Activated T-cell treated with anti-CD3 and anti-CD28 coated beads for 4 hours (primary cell): ENCODE results near the gene C11orf97.
"Not testable (repeated sequence)": the region's sequence is repeated elsewhere in the genome, so short reads cannot be mapped to it uniquely, and the experiment has no call there.

ENCODE experiments used
- DNase-seq: peaks from one replicate; pipeline ENCODE4 v3.0.0-alpha.2; 2020

C11orf97 gene, protein sequence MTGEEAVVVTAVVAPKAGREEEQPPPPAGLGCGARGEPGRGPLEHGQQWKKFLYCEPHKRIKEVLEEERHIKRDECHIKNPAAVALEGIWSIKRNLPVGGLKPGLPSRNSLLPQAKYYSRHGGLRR

DNA sequence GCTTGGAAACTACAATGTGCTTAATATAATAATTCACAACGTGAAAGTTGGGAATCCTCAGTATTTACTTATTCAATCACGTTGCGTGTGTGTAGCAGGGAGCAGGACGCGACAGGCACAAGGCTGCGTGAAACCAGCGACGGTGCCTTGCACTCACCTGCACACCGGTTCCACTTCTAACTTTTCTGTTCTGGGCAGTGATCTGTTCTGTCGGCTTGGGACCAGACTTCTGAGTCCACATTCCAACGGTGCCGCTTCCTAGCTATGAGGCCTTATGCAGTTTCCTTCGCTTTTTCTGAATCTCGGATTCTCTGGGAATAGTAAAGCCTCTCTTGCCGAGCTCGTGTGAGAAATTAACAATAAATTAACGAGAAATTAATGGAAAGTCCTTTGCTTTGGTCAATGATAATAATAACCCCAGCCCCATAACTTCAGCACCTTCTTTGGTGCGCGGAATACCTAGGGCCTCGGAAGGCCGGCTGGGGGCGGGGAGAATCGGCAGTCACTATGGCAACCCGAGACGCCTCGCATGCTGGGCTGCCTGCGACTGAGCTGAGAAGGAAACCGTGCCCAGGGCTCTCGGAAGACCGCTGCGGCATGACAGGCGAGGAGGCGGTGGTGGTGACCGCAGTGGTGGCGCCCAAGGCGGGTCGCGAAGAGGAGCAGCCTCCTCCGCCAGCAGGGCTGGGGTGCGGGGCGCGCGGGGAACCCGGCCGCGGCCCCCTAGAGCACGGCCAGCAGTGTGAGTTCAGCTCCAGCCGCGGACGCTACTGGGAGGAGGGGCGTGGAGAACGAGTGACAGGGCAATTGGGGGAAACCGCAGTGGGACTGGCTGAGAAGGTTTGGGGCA lies at the start of gene C11orf97:
TSS of gene C11orf97 (plus strand) at position 530 of the 850 bp plus-strand sequence. CDS start at position 598, 68 bp downstream.
- DNase-seq: peak; percentile 38

DNA sequence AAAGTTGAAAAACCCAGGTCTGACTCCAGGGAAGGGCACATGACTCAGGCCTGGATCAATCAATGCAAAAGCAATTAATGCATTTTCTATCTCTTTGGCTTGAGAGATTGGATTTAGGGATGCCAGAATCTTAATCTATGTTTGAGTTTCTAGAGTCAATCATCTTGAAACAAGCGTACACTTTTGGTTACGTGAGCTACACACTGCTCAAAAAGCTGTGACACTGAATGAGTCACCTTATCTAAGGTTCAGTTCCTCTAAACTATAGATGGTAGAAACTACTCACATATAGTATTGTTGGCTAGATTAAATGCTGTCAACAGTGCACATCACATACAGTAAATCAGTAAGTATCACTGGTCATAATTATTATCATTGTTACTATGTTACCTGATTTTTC lies 42.8 kb upstream of the C11orf97 start:
- DNase-seq: no peak

DNA sequence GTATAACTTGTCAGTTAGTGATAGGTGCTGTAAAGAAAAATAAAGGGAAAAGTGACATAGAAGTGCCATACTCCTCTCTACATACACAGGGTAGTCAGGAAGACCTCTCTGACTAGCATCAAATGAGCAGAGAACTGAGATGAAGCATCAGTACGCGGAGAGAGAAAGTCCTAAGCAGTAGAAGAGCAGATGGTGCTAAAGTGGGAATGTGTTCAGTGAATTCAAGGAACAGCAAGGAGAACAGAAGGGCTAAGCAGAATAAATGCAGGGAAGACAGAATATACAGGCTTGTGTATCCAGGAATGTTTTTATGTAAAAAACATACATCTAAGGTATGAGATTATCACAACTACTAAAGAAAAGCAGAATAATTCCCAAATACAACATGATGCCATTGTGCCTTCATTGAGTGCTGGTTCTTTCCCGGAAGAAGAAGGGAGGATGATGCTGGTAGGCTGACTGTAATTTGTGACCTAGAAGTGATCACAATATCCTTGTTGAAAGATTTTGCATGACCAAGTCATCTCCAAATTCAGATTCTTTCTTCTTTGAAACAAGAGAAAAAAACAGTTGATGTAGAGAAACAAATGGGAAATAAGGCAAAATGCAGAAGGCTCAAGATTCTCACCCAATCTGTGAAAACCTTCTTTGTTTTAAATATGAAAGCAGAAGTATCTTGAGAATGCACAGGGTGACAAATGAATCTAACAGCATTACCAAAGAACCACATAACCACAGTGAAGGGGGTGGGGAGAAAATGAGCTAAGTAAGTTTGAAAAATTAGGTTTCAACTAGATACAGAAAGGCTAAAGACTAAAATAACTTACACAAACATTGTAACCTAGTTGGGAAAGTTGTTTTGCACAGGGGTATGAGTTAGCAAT lies 39.1 kb upstream of the C11orf97 start:
- DNase-seq: no peak

DNA sequence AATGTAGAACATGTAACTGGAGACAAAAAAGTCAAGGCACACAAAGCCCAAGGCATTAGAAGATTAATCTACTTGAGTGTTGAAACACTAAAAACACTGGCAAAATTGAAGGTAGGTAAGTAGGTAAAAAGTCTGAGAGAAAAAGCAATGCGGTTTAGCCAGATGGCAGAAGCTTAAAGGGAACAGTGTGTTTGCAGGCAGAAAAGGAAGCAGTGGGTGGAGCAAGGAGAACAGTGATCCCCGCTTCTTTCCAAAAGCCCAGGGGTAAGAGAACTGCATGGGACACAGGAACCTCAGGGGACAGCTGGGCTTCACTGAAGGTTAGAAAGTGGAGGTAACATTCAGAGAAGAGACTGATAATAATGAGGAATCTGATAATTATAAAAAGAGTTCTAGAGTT lies 34.6 kb upstream of the C11orf97 start:
- no peak for DNase-seq

DNA sequence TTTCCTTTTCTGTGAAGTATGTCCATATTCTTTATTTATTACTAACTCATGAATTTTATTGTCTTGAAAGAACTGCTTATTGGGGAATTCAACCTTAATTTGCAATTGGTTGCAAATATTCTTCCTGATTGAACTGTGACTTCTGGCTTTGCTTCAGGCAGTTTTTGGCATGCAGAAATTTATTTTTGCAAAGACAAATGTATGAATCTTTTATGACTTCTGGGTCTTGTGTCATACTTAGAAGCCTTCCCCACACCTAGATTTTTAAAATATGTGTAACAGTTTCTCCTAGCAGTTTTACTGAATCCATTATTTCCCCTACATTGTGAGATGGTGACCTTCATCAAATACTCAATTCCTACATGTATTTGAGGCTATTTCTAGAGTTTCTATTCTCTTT lies 30.9 kb upstream of the C11orf97 start:
- no peak for DNase-seq

DNA sequence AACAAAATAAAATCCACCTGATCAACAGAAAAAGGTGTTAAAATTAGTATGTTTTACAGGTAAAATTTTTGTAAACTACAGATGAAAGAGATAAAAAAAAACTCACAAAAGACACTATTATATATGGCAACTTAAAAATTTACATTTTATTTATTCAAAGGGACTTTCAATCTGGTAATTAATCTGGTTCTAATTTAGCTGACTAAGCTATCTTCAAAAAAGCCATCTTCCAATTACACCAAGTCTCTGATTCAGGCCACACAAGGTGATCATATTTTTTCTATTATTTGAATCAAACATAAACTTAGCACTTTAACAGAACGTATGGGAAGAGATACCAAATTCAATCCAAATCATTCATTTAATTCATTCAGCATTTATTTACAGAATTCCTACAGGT lies 26.2 kb upstream of the C11orf97 start:
- DNase-seq: no peak

DNA sequence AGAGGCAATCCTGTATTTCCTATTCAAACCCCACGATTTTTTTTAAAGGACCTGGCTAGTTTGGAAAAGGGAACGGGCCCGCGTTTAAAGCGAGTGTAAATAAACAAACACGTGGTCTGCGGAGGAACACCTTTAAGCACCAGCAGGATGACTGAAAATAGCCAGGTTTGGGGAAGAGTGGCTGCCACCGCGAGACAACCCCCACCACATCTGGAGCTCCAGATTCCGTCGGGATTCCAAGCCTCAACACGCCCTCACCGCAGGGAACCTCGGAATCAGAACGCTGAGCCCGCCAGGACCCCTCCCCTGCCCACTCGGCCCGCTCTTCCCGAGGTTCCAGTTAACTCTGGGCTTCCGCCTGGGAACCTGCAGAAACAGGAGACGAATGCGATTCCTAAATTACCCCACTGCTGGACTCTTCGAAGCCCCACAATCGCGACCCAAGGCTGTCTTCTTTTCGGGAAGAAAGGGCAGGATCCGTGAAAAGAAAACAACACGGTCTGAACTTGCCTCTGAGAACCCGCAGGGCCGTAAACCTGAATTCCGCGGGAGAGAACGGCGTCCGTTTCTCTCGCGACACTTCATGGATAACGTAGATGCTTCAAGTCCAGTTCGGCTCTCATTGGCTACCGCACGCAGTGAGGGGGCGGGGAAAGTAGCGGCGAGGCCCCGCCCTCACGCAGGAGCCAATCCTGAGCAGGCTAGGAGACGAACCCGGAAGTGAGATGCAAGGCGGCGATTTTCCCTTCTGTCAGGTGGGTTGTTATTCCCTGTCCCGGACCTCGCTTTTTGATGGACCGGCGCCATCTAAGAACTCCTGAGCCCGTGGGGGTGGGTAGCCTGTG lies 18.8 kb upstream of the C11orf97 start, which contains the start of the genes ANKRD49 and MRE11:
TSS of gene ANKRD49 (plus strand) at position 704 of the 845 bp plus-strand sequence. CDS start 2,710 bp downstream, outside the sequence.
TSS of gene MRE11 (minus strand) at position 564 of the 845 bp plus-strand sequence. CDS start 1,043 bp downstream, outside the sequence.
- peak; percentile 94 for DNase-seq

DNA sequence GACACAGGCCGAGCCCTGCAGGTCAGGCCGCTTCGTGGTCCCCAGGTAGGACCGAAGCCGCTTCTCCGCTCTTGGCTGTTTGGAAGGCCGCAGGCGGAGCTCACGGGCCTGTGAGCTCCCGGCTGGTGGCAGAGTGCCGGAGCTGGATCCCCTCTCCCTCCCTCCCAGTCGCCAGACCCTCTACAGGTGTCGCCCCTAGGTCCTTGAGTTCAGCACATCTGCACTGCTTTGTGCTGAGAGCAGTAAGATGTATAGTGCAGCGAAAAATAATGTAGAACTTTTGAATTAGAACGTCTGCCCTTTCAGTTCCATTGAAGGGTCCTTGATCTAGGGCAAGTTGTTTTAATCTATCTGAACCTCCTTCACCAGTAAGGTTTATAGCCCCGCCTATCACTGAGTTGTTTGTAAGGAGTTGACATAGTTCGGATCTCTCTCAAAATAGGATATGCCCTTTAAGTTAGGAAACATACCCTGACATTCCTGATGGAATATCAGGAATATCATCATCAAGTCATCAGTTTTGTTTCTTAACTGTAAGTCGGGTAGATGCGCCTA lies 18.1 kb upstream of the C11orf97 start:
- DNase-seq: no peak

DNA sequence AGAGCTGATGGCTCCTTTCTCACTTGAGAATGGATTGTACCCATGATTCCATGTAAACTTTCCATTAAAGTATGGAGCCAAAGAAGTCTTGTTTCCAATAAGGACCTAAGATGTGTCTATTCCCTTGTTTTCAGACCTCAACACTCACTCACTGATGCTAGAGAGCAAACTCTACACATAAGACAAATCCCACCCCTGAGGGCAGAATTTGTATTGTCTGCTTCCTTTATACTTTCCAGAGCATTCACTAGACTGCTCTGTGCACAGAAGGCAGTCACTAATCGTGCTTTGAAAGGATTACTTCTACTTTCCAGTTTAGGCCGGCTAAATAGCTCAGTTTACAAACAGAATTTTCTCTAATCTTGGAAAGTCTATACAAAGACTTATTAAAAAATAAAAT lies 12.1 kb upstream of the C11orf97 start:
- DNase-seq: no peak

DNA sequence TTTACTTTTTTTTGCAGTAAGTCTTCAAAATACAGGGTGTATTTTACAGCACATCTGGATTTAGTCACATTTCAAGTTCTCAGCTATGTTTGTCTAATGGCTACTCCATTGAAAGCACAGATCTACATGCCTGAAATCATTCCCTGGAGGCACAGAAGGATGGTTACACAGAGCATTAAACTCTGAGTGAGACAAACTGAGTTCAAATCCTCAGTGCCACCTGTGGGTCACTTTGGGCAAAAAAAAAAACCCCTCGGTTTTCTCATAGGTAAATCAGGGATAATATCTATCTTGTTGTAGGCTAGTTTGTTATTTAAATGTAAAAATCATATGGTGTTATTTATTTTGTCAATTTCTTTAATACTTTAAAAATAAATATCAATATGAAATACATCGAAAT lies 10.7 kb upstream of the C11orf97 start:
- DNase-seq: no peak

DNA sequence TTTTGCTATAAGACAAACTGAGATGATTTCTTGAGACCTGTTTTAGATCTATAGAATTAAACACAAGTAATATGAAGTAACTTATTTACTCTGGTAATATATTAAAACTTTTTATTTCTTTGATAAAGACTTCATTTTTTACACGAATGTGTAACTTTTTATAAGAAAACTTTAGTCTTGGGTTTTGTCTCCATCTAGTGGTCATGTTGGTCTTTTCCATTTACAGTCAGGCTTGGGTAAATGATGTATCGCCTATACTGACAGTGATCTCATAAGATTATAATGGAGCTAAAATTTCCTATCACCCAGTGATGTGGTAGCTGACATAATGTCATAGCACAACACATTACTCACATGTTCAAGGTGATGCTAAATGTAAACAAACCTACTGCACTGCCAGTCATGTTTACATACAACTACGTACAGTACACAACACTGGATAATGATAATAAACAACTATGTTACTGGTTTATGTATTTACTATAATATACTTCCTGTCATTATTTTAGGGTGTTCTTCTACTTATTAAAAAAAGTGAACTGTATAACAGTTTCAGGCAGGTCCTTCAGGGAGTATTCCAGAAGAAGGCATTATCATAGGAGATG lies 7.5 kb upstream of the C11orf97 start:
- no peak for DNase-seq

DNA sequence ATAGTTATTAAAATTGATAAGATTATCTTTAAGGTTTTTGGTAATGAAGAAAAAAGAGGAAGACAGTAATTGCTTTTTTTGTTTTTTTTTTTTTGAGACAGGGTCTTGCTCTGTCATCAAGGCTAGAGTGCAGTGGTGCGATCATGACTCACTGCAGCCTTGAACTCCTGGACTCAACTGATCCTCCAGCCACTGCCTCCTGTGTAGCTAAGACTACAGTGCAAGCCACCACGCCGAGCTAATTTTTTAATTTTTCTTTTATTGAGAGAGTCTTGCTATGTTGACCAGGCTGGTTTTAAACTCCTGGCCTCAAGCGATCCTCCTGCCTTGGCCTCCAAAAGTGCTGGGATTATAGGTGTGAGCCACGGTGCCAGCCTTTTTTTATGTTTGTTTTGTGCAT lies 5.7 kb upstream of the C11orf97 start:
- not testable (repeated sequence) for DNase-seq

DNA sequence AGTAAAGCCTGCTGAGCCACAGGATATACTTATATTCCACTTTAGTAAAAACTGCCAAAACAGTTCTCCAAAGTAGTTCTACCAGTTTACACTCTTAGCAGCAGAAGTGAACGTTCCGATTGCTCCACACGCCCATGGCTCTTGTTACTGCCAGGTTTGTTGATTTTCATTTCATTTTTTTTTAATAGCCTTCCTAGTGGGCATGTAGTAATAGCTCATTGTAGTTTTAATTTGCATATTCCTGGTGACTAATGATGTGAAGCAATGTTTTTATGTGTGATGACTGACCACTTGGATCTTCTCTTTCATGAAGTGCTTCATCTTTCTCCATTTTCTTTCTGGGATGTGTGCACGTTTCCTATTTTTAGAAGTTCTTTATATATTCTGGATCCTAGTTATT lies 4.8 kb upstream of the C11orf97 start:
- DNase-seq: no peak

DNA sequence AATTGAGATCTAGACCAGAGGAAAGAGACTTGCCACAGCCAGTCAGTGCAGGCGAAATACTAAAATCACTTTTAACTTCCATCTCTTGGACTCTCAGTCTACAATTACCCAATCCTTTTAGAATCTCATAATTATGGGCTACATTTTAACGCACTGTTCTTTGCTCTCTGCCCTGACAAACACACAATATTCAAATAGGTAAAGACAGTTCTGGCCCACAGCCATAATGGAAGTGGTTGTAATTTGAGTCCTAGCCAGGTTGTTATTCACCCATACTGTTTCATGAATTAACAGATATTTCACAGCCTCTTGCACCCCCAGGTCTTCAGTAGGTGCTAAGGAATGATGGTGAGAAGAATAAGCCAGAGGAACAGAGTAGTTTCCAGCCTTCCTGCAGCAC lies 830 bp downstream of the C11orf97 start:
- DNase-seq: no peak

DNA sequence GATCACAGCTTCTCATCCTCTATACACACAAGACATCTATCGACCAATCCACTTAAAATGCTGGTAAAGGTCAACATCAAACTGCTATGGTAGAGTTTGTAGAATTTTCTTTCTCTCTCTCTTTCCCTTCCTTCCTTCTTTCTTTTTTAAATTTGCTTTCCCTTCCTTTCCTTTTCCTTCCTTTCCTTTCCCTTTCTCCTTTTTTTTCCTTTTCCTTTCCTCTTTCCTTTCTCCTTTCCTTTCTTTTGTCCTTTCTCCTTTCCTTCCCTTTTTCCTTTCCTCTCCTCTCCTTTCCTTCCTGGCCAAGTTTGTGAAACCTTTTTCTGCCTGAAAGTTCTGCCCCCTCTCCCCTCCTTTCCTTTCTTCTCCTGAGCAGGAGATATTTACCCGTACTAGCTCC lies 3.1 kb downstream of the C11orf97 start:
- DNase-seq: no peak

DNA sequence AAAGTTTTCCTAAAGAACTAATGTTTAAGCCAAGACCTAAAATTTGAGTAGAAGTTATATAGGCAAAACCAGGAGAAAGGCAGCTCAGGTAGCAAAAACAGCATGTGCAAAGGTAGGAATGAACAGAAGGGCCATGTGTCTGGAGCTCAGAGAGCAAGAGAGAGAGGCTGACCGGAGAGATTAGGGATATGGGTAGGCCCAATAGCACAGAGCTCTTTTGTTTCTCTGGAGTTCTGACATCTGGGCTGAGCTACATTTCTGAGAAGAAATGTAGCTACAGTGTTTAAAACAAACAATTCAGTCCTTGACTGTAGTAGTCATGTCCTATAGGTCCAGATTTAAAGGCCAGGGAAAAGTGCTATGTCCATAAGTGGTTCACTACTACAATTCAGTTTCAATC lies 4.5 kb downstream of the C11orf97 start:
- no peak for DNase-seq

DNA sequence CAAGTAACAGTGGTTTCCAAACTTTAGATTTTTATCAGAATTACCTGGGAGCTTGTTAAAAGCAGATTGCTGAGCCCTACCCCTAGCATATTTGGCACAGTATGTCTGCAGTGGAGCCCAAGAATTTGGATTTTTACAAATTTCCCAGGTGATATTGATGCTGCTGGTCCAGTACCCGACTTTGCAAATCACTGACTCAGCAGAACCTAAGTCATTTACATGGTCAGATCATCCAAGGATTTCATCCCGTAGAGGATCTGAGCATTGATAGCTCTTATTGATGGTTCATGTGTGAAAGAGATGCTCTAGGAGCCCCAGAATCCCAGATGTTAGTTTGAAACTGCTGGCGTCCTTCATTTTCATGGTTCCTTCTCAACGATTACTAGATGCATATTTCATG lies 6.0 kb downstream of the C11orf97 start:
- no peak for DNase-seq

DNA sequence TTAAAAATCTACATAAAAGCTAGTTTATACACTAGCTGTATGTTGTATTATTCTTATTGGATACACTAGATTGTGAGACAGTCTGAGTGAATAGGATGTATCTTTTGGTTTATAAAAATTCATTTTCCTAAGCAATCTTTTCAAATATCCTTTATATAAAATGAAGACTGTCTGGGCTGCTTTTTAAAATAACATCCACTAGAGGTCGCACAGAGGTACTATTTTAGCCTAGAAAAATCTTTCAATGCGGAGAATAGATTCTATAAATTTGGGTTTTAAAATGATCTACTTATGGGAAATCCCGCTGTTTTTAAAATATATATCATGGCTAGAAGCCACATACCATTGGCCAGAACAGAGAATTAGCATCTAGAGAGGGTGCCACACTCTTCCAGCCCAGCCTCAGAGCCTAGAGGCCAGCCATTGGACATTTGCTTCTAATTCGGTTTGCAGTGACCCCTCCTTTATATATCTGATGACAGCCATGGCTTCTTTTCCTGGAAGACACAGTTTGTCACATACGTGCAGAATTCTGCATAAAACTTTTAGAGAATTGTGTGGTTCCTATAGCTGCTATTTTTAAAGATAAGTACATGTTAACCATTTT lies 7.3 kb downstream of the C11orf97 start:
- no peak for DNase-seq

DNA sequence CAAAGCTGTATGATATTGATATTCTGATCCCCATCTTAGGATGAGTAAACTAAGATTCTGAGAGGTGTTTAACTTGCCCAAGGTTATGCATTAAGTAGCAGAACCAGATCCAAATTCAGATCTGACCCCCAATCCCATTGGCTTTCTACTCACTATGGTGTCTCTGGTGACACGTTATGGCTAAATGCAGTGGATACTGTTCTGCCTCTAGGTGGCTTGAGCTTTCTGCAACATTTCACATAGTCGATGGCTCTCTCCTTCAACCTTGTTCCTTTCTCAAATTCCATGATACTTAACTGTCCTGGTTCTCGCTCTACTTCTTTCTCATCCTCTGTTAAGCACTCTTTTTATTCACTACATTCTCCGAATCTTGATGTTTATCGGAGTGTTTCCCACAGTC lies 9.4 kb downstream of the C11orf97 start:
- DNase-seq: no peak

DNA sequence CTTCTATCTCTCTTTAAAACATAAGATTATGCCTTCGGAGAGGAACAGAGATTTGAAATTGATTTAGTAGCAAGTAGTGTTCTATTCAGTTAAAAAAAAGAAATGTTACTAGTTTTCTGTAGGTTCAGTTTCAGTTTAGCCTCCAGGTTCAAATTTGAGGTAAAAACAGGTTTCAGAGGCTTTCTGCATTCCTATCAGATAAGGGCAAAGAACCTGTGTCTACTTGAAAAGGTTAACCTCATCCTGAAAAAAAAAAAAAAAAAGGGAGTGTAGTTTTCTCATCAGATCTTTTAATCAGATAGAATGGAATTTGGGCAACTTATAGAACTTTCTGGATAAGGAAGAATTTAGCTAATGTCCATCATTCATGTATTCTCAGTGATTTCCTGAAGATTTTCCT lies 12.1 kb downstream of the C11orf97 start:
- no peak for DNase-seq
